MCF 10A (cell line): ENCODE data around the gene TIMP1. TPM values are rescaled to one million over a fixed set of nuclear protein-coding genes. Genes with fewer than 3 reads are reported as not detected.
A peak's percentile ranks its signal among the peaks of the same experiment; 100 is the strongest.

Source experiments
- BruUV-seq: library from RNA; stranded (reverse); fragments of 400-500 nt; replicated peaks from 2 replicates; lab custom pipeline; 2021; lab: Mats Ljungman, UMichigan
- CTCF ChIA-PET: fragments of 300-600 bp; sonication (Branson Sonifier 250); formaldehyde crosslinking; extraction: SDS; loops from one replicate; lab custom pipeline; 2021; ENCODE audit warnings: antibody characterized with exemption, inconsistent platforms; lab: Yijun Ruan, JAX
- POLR2A ChIA-PET: fragments of 300-600, 350-650 bp; sonication (Branson Sonifier 250); formaldehyde crosslinking; extraction: SDS; loops from one replicate; lab custom pipeline; 2020; ENCODE audit warnings: antibody characterized with exemption, inconsistent platforms; lab: Yijun Ruan, JAX
- DNase-seq: peaks from one replicate; pipeline ENCODE4 v3.0.0-alpha.2; 2018; ENCODE audit not compliant: unreplicated experiment
- H3K27ac Mint-ChIP-seq: one replicate; pipeline ENCODE4 v1.8.0; 2022; ENCODE audit warnings: mild to moderate bottlenecking, low read depth, mixed read lengths; ENCODE audit not compliant: unreplicated experiment
- H3K27me3 Mint-ChIP-seq: one replicate; pipeline ENCODE4 v1.8.0; 2022; ENCODE audit warnings: mixed read lengths; ENCODE audit not compliant: insufficient read depth, unreplicated experiment
- H3K36me3 Mint-ChIP-seq: one replicate; pipeline ENCODE4 v1.8.0; 2022; ENCODE audit warnings: mild to moderate bottlenecking, moderate library complexity, mixed read lengths; ENCODE audit not compliant: insufficient read depth, unreplicated experiment
- H3K4me1 Mint-ChIP-seq: one replicate; pipeline ENCODE4 v1.8.0; 2022; ENCODE audit warnings: mixed read lengths; ENCODE audit not compliant: insufficient read depth, unreplicated experiment
- H3K4me3 Mint-ChIP-seq: one replicate; pipeline ENCODE4 v1.8.0; 2022; ENCODE audit warnings: mild to moderate bottlenecking, moderate library complexity, mixed read lengths; ENCODE audit not compliant: unreplicated experiment
- H3K9me3 Mint-ChIP-seq: one replicate; pipeline ENCODE4 v1.8.0; 2022; ENCODE audit warnings: mixed read lengths; ENCODE audit not compliant: unreplicated experiment
- CTCF ChIP-seq: fragments of 200-600 bp; IDR thresholded peaks from one replicate; pipeline ENCODE4 v1.8.0; 2022; ENCODE audit warnings: antibody characterized with exemption, mild to moderate bottlenecking; ENCODE audit not compliant: unreplicated experiment
- intact Hi-C: fragments of 100-400 bp; cut with micrococcal nuclease; formaldehyde crosslinking; loops from 2 replicates; pipeline ENCODE4 v1.14.1; 2022
- total RNA-seq: library from RNA; stranded (reverse); gene quantifications from 2 replicates; pipeline ENCODE4 v1.2.3, GENCODE V29; 2022

Gene TIMP1
- total RNA-seq, 1 experiment from 2014 or later, result 647 TPM

- no TSS peak for BruUV-seq
- H3K36me3 Mint-ChIP-seq, result peaks cover 15% of the 10 kb centered on the region
- H3K27me3 Mint-ChIP-seq, result no peaks in the 10 kb centered on the region
- H3K4me3 Mint-ChIP-seq, result no peak overlapping the region
- H3K27ac Mint-ChIP-seq, result no peak overlapping the region
- no peaks in the 10 kb centered on the region for H3K9me3 Mint-ChIP-seq
- POLR2A ChIA-PET, result interaction anchor here (1.1 kb wide), 1 partner anchor 246 kb away, joined by 4 read pairs; the partner anchor contains the start of gene ZNF81
- H3K4me1 Mint-ChIP-seq, result peaks cover 4% of the 10 kb centered on the region
- CTCF ChIA-PET, result no interaction called here
- TF ChIP-seq CTCF, result no peak
- intact Hi-C loops, result no loop called here
- no peak for DNase-seq
Measured at GRCh38 chrX:47590984-47591383, 8.7 kb downstream of the TIMP1 start.

GRCh38 chrX:47593522-47593921 lies 11.3 kb downstream of the TIMP1 start:
- H3K36me3 Mint-ChIP-seq, result peaks cover 3% of the 10 kb centered on the region
- intact Hi-C loops, result no loop called here
- H3K27ac Mint-ChIP-seq, result no peak overlapping the region
- CTCF ChIA-PET, result interaction anchor here (0.7 kb wide), 1 partner anchor 8 kb away, joined by 4 read pairs; no protein-coding TSS in a partner anchor
- peaks cover 4% of the 10 kb centered on the region for H3K4me1 Mint-ChIP-seq
- H3K9me3 Mint-ChIP-seq, result no peaks in the 10 kb centered on the region
- H3K27me3 Mint-ChIP-seq, result no peaks in the 10 kb centered on the region
- BruUV-seq, result no TSS peak
- DNase-seq, result no peak
- H3K4me3 Mint-ChIP-seq, result no peak overlapping the region
- no peak for TF ChIP-seq CTCF
- POLR2A ChIA-PET, result no interaction called here

- Mint-ChIP-seq H3K27ac (peak overlapping the region; percentile 59), H3K9me3 (no peaks in the 10 kb centered on the region), H3K36me3 (no peaks in the 10 kb centered on the region), H3K27me3 (no peaks in the 10 kb centered on the region), H3K4me3 (no peak overlapping the region), H3K4me1 (peaks cover 4% of the 10 kb centered on the region)
- ChIA-PET CTCF (interaction anchor here (1.0 to 2.4 kb wide), 3 partner anchors 10 to 55 kb away, joined by 3 to 8 read pairs (median 5); no protein-coding TSS in a partner anchor), POLR2A (interaction anchor here (0.6 to 2.3 kb wide), 12 partner anchors 8 to 391 kb away, joined by 3 to 21 read pairs (median 3); partner anchors contain the start of genes ARAF, ELK1 and TIMP1)
- intact Hi-C loops, result no loop called here
- peak; percentile 70 for DNase-seq
- no peak for TF ChIP-seq CTCF
- BruUV-seq, result no TSS peak
Measured at GRCh38 chrX:47595716-47596251, 13.5 kb downstream of the TIMP1 start.

DNA sequence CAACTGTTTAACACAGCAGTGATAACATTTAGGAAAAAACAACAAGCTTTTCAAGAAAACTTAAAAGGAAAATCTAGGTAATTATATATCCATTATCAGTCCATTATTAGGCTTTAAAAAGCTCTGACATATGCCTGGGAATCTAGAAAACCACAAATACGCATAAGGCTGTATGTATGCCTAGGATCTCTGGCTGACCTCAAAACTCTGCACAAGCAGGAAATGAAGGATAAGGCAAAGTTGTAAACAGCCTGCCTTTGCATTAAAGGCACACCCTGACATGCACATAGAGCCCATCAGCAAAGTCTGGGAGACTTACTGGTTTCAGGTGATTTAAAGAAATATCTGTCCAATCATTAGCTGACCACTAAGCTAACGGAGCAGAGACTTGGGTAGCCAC lies 14.0 kb downstream of the TIMP1 start:
- ChIA-PET CTCF (interaction anchor here (1.0 to 2.4 kb wide), 3 partner anchors 10 to 55 kb away, joined by 3 to 8 read pairs (median 5); no protein-coding TSS in a partner anchor), POLR2A (interaction anchor here (0.6 to 2.3 kb wide), 9 partner anchors 9 to 390 kb away, joined by 3 to 21 read pairs (median 3); partner anchors contain the start of genes ARAF and TIMP1)
- Mint-ChIP-seq H3K9me3 (no peaks in the 10 kb centered on the region), H3K27ac (peak overlapping the region; percentile 59), H3K4me1 (peaks cover 4% of the 10 kb centered on the region), H3K27me3 (no peaks in the 10 kb centered on the region), H3K36me3 (no peaks in the 10 kb centered on the region), H3K4me3 (no peak overlapping the region)
- DNase-seq, result no peak
- no peak for TF ChIP-seq CTCF
- intact Hi-C loops, result no loop called here
- no TSS peak for BruUV-seq
